ENCODE data around the gene MEGF6.

Gene MEGF6

DNA sequence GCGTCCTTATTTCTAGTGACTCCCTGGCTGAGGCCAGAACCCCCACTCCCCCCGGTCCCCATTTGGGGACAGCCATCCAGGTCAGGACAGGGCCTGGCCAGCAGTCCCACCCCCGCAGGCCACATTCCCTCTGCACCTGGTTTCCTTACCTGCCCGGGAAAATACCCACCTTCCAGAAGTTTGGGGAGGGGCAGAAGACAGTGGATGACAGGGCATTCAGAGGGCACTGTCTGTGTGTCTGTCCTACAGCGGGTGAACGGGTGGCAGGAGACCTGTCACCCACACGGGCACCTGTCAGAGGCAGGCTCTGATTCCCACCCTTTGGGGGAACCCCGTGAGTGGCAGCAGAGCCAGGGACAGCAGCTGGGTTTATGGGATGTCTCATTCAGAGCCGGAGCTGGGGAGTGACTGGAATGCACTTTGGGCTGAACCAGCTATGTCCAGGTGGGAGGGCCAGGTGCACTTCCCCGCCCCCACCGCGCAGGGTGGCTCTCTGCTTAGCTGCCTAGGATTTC, 154.8 kb downstream of the MEGF6 start:
- peaks cover 8% of the 10 kb centered on the region for H3K4me1 ChIP-seq (ENCODE audit: control insufficient read depth, insufficient read depth, low read length)
- no peak overlapping the region for H3K4me3 ChIP-seq (ENCODE audit: insufficient read depth, low read depth, low read length)
- 94% methylated on average over 12 of the region's 12 CpGs for WGBS, 2 experiments
- peaks cover 6% of the 10 kb centered on the region for H3K27me3 ChIP-seq (ENCODE audit: control insufficient read depth, insufficient read depth, low read length, poor library complexity, severe bottlenecking)
- H3K36me3 ChIP-seq (ENCODE audit: control insufficient read depth, insufficient read depth, low read length), result no peaks in the 10 kb centered on the region
- no peaks in the 10 kb centered on the region for H3K9me3 ChIP-seq (ENCODE audit: control insufficient read depth, low read length)
- no peak overlapping the region for H3K27ac ChIP-seq (ENCODE audit: insufficient read depth, low read depth, low read length, poor library complexity, severe bottlenecking)

DNA sequence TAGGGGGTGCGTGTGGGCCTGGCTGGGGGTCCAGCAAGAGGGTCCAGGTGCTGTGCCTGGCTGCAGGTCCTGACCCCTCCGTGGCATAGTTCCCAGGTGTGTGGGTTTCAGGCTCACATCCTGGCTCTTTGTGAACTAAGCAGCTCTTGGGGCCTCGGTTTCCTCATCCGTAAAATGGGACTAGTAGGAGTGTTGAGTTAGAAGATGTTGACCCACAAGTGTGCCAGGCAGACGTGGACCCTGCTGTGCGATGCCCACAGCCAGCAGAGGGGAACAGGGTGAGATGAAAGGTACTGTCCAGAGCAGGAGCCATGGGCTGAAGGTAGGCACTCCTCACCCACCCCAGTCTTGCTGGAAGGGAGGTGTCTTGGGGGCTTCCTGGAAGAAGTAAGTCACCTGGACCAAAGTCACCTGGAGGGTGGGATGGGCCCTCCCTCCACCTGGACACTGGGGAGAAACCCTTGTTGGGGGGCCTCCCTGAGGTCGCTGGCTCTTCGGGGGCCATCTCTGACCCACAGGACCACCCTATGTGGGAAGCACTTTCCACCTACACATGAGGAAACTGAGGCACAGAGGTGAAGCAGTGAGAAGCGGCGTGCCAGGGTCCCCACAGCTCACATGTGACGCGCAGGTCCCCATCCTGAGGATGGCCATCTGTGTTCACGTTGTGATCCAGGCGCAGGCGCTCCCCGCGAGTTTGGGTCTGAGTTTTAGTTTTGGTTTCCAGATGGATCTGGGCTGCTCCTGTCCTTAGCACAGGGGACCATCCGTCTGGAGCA, 155.4 kb downstream of the MEGF6 start:
- Histone ChIP-seq H3K9me3 (ENCODE audit: control insufficient read depth, low read length) (no peaks in the 10 kb centered on the region), H3K36me3 (ENCODE audit: control insufficient read depth, insufficient read depth, low read length) (no peaks in the 10 kb centered on the region), H3K27me3 (ENCODE audit: control insufficient read depth, insufficient read depth, low read length, poor library complexity, severe bottlenecking) (peaks cover 6% of the 10 kb centered on the region), H3K27ac (ENCODE audit: insufficient read depth, low read depth, low read length, poor library complexity, severe bottlenecking) (no peak overlapping the region), H3K4me3 (ENCODE audit: insufficient read depth, low read depth, low read length) (no peak overlapping the region), H3K4me1 (ENCODE audit: control insufficient read depth, insufficient read depth, low read length) (peaks cover 8% of the 10 kb centered on the region)
- WGBS, 2 experiments, result 91 to 92% methylated on average over 18 of the region's 18 CpGs

- Histone ChIP-seq H3K4me1 (ENCODE audit: control insufficient read depth, insufficient read depth, low read length) (peaks cover 8% of the 10 kb centered on the region), H3K36me3 (ENCODE audit: control insufficient read depth, insufficient read depth, low read length) (no peaks in the 10 kb centered on the region), H3K4me3 (ENCODE audit: insufficient read depth, low read depth, low read length) (peak overlapping the region; percentile 49), H3K27me3 (ENCODE audit: control insufficient read depth, insufficient read depth, low read length, poor library complexity, severe bottlenecking) (peaks cover 7% of the 10 kb centered on the region), H3K27ac (ENCODE audit: insufficient read depth, low read depth, low read length, poor library complexity, severe bottlenecking) (no peak overlapping the region), H3K9me3 (ENCODE audit: control insufficient read depth, low read length) (no peaks in the 10 kb centered on the region)
- 4% methylated on average over 45 to 46 of the region's 46 CpGs for WGBS, 2 experiments
Measured at GRCh38 chr1:3454811-3455618, 156.3 kb downstream of the MEGF6 start.

- H3K4me1 ChIP-seq (ENCODE audit: control insufficient read depth, insufficient read depth, low read length), result peaks cover 8% of the 10 kb centered on the region
- peaks cover 13% of the 10 kb centered on the region for H3K27me3 ChIP-seq (ENCODE audit: control insufficient read depth, insufficient read depth, low read length, poor library complexity, severe bottlenecking)
- no peaks in the 10 kb centered on the region for H3K9me3 ChIP-seq (ENCODE audit: control insufficient read depth, low read length)
- 5 to 6% methylated on average over 84 of the region's 84 CpGs for WGBS, 2 experiments
- H3K4me3 ChIP-seq (ENCODE audit: insufficient read depth, low read depth, low read length), result peak within 1 kb of the TSS; percentile 49
- no peak within 1 kb of the TSS for H3K27ac ChIP-seq (ENCODE audit: insufficient read depth, low read depth, low read length, poor library complexity, severe bottlenecking)
- no peaks in the 10 kb centered on the region for H3K36me3 ChIP-seq (ENCODE audit: control insufficient read depth, insufficient read depth, low read length)
Measured at GRCh38 chr1:3453891-3454810, 157.2 kb downstream of the MEGF6 start, which contains the start of gene ARHGEF16. Gene ARHGEF16, plus strand, starts transcription at chr1:3454665. Its CDS starts 8,420 bp downstream, at chr1:3463085.

DNA sequence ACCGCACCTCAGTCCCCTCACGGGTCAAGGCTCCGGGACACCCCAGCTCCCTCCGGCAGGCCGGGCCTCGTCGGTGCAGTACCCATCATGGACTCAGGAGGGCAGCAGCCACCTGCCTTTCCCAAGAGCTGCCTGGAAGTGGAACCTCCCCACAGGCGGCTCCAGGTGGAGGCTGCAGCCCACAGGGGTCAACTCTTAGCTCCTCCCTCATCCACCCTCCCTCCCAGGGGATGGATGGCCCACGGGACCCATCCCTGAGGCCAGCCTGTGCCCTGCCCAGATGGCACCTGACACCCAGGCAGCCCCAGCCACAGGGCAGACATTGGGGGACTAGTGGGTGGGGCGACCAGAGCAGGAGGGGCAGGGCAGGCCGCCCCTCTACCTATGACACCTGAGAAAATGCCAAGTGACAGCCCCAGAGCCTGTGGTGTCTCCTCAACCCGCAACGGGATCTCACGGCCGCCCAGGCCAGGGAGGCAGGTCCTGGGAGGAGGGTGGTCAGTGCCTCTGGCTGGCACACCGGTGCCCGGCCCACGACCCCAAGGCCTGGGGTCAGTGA, 158.0 kb downstream of the MEGF6 start:
- Histone ChIP-seq H3K36me3 (ENCODE audit: control insufficient read depth, insufficient read depth, low read length) (no peaks in the 10 kb centered on the region), H3K27me3 (ENCODE audit: control insufficient read depth, insufficient read depth, low read length, poor library complexity, severe bottlenecking) (peaks cover 16% of the 10 kb centered on the region), H3K9me3 (ENCODE audit: control insufficient read depth, low read length) (no peaks in the 10 kb centered on the region), H3K4me3 (ENCODE audit: insufficient read depth, low read depth, low read length) (no peak overlapping the region), H3K27ac (ENCODE audit: insufficient read depth, low read depth, low read length, poor library complexity, severe bottlenecking) (no peak overlapping the region), H3K4me1 (ENCODE audit: control insufficient read depth, insufficient read depth, low read length) (peaks cover 8% of the 10 kb centered on the region)
- WGBS, 2 experiments, result 44 to 46% methylated on average over 18 of the region's 18 CpGs

DNA sequence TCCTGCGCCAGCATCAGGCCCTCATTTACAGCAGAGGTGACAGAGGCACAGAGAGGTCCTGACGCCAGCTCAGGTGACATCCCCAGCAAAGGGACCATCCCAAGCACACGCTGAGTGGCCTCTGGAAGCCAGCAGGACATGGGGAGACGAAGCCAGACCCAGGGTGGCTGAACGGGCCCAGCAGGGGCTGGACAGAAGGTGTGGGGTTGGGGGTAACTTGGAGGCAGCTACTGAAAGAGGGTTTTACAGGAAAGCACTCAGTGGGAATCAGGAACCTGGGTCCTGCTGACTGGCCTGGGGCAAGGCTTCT, 158.5 kb downstream of the MEGF6 start:
- H3K36me3 ChIP-seq (ENCODE audit: control insufficient read depth, insufficient read depth, low read length), result no peaks in the 10 kb centered on the region
- no peak overlapping the region for H3K27ac ChIP-seq (ENCODE audit: insufficient read depth, low read depth, low read length, poor library complexity, severe bottlenecking)
- H3K27me3 ChIP-seq (ENCODE audit: control insufficient read depth, insufficient read depth, low read length, poor library complexity, severe bottlenecking), result peaks cover 16% of the 10 kb centered on the region
- no peaks in the 10 kb centered on the region for H3K9me3 ChIP-seq (ENCODE audit: control insufficient read depth, low read length)
- 62 to 66% methylated on average over 5 of the region's 5 CpGs for WGBS, 2 experiments
- peaks cover 8% of the 10 kb centered on the region for H3K4me1 ChIP-seq (ENCODE audit: control insufficient read depth, insufficient read depth, low read length)
- H3K4me3 ChIP-seq (ENCODE audit: insufficient read depth, low read depth, low read length), result no peak overlapping the region

DNA sequence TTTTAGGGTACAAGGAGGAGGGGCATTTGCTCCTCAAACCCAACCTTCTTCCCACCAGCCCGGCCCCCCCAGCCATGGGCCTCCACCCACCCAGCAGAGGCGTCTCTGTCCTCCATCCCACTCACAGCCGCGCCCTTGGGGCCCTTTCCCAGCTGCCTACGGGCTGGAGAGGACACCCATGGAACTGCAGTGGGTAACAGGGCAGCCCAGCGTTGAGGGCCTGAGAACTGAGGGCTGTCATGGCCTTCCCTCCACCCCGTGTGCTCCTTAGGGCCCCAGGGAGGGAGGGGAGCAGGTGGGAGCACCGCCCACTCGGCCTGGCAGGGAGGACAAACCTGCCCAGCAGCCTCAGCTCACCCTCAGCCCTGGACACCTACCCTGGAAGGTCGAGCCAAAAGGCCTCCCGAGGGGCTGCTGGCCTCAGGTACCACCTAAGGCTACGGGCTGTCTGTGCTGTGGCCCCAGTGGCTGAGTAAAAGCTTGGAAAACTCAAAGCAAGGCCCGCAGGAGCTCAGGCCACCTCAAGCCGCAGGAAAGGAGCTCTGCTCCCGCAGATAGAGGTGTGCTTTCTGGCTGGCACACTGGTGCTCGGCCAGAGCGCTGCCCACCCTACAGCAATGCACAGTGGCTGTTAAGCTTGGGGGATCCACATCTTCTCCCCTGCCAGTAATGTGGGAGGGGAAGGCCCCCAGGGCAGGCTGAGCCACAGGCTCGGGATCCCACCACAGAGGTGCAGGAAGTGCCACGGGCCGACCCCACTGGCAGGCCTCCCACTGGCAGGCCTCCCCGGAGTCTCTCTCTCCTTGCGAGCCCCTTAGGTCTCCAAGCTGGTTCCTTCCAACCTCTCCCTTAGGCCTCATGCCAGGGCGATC, 159.1 kb downstream of the MEGF6 start:
- H3K27ac ChIP-seq (ENCODE audit: insufficient read depth, low read depth, low read length, poor library complexity, severe bottlenecking), result no peak overlapping the region
- H3K9me3 ChIP-seq (ENCODE audit: control insufficient read depth, low read length), result no peaks in the 10 kb centered on the region
- H3K36me3 ChIP-seq (ENCODE audit: control insufficient read depth, insufficient read depth, low read length), result no peaks in the 10 kb centered on the region
- H3K4me3 ChIP-seq (ENCODE audit: insufficient read depth, low read depth, low read length), result no peak overlapping the region
- WGBS, 2 experiments, result 88 to 90% methylated on average over 23 of the region's 23 CpGs
- H3K27me3 ChIP-seq (ENCODE audit: control insufficient read depth, insufficient read depth, low read length, poor library complexity, severe bottlenecking), result peaks cover 16% of the 10 kb centered on the region
- peaks cover 8% of the 10 kb centered on the region for H3K4me1 ChIP-seq (ENCODE audit: control insufficient read depth, insufficient read depth, low read length)

GRCh38 chr1:3450983-3451382, 160.3 kb downstream of the MEGF6 start:
- H3K4me3 ChIP-seq (ENCODE audit: insufficient read depth, low read depth, low read length), result no peak overlapping the region
- H3K36me3 ChIP-seq (ENCODE audit: control insufficient read depth, insufficient read depth, low read length), result no peaks in the 10 kb centered on the region
- H3K9me3 ChIP-seq (ENCODE audit: control insufficient read depth, low read length), result no peaks in the 10 kb centered on the region
- peaks cover 16% of the 10 kb centered on the region for H3K27me3 ChIP-seq (ENCODE audit: control insufficient read depth, insufficient read depth, low read length, poor library complexity, severe bottlenecking)
- peaks cover 8% of the 10 kb centered on the region for H3K4me1 ChIP-seq (ENCODE audit: control insufficient read depth, insufficient read depth, low read length)
- no peak overlapping the region for H3K27ac ChIP-seq (ENCODE audit: insufficient read depth, low read depth, low read length, poor library complexity, severe bottlenecking)
- 88% methylated on average over 12 of the region's 12 CpGs for WGBS, 2 experiments

Data from ectodermal cell (in vitro differentiated cells).